GM19023 (cell line): ENCODE results near the gene HADHA.
"Not testable (repeated sequence)": the region's sequence is repeated elsewhere in the genome, so short reads cannot be mapped to it uniquely, and the experiment has no call there.

Experiments
- ATAC-seq: cut with Tn5 transposase; IDR thresholded peaks from one replicate; pipeline ENCODE4 v1.9.1; 2021; ENCODE audit warnings: mild to moderate bottlenecking, moderate library complexity; ENCODE audit not compliant: unreplicated experiment

Gene HADHA

DNA sequence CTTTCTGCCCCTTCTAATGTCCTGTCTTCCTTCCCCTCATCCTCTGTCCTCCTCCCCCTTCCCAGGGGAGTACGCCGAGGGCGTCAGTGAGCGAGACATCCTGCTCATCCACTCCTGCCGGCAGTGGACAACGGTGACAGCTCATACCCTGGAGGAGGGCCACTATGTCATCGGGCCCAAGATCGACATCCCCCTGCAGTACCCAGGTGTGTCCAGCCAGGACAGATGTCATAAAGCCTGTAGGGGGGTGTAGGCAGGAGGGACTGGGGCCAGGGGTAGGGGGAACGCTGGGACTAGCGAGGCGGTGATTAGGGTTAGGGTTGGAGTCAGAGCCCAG, 68.2 kb downstream of the HADHA start:
- ATAC-seq: no peak

DNA sequence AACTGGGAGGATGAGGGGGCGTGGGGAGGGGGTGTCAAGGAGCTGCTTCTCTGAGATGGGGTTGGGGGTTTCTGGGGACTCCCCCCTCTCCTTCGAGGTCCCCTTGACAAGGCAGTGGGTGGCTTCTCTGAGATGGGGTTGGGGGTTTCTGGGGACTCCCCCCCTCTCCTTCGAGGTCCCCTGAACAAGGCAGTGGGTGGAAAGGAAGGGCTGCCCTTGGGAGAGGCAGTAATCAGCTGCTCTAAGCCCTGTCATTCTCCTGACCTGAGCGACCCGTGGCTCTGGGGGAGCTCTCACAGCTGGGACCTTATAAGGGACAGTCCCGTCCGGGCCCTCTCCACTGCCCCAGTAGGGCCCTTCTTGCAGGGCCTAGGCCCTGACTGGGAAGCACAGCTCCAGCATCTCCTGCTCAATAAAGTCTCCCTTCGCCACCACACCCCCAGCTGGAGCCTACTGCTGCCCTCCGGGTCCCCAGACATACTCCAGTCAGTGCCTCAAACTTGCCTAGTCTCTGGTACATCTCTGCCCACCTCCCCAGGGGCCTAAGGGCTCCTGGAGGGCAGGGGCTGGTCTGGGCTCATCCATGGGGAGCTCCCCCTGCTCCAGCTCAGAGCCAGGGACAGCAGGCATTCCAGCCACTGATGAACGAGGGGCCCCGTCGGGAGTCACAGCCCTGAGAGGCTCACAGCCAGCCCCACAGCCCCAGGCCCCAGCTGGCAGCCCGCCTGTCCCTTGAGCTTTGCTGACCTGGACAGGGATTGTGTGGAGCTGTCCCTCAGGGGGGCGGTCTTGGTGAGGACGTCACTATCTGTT, 68.8 kb downstream of the HADHA start:
- ATAC-seq: no peak

DNA sequence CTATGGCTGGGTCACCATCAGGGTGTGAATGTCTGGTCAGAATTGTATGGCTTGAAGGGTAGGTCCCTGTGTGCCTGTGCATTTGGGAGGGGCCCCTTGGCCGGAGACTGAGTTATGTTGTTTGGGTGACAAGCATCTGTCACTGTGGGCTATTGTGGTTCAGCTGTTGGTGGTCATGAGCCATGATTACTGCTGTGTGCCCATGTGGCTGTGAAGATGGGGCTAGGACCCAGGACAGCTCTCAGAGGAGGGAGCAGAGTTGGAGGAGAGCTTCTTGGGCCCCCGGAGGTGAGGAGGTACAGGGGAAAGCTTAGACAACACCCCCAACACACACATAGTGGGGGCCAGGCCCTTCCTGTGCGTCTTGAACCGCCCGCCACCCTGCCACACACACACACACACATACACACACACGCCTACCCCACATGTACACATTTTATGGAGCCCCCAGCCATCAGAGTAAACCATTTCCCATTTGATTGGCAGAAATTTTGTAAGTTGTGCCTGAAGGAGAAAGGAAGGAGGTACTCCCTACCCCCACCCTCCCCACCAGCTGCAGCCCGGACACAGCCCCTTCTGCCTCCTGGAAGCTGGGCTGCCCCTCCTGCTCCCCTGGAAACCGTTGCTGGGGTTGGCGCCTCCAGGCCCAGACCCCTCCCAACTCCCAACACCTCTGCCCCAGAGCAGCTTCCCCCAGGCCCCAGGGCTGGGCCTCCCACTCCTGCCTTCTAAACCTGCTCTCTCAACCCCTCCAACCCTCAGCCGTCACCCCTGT, 69.6 kb downstream of the HADHA start:
- no peak for ATAC-seq

DNA sequence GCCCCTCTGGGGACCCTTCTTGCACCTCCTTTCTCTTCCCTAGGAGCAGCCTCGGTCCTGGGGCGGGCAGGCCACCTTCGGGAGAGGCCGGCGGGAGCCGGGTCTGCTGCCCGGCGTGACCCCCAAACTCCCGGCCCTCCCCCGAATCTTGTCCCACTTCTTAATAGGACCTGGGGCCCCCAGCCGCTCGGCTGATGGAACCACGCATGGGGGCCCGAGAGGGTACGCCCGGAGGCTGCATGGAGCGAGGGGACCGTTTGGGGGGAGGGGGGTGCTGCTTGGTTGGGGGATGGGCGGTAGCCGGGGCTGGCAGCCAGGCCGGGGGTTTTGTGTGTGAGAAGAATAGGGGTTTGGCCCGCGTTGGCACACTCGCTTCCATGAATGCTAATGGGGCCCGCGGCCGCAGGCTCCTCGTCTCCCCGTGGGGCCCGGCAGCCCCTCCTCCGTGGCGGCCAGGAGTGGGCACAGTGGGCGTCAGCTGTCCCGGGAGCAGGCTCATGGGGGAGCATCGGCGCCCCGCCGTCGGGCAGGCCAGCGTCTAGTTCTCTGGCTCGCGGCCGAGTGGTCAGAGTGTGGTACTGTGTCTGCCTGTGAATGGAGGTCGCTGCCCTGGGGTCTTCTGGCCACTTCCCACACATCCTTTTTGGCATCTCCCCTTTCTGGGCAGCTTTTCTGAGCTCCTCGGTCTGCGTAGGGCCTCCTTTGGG, 70.5 kb downstream of the HADHA start:
- ATAC-seq: no peak

DNA sequence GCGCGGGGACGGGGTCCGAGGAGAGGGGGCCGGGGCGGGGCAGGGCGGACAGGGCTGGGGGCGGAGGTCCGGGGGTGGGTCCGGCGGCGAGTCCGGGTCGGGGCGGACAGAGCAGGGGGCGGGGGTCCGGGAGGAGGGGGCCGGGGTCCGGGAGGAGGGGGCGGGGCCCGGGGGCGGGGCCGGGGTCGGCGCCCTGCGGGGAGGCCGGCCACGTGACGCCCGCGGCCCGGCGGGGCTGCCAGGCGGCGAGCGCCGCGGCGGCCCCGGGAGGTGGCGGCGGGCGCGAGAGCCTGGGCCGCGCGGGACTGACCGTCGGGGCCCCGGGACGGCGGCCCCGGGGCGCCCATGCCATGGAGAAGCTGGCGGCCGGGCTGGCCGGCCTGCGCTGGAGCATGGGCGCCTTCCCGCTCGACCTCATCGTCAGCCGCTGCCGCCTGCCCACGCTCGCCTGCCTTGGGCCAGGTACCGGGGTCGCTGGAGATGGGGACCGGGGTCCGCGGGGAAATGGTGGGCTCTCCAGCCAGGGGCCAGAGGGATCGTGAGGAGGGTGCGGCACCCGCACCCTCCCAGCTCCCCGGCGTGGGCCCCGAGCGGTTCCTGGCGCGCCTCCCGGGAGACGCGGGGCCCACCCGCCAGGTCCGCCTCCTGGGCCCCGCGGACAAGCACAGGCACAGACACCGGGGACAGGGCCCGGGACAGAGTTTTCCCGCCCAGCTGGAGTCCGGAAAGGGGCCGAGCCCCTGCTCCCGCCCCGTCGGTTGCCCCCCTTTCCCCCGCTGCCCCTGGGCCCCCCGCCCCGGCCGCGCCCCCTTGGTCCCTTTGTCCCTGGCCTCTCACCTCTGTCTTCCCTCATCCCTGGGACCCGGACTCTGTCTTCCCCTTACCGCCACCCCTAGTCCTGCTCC, 71.3 kb downstream of the HADHA start, which contains the start of gene GAREM2:
GAREM2 (plus strand) TSS at position 218 of the 905 bp plus-strand sequence; CDS start at position 351, 133 bp downstream.
- no peak for ATAC-seq

DNA sequence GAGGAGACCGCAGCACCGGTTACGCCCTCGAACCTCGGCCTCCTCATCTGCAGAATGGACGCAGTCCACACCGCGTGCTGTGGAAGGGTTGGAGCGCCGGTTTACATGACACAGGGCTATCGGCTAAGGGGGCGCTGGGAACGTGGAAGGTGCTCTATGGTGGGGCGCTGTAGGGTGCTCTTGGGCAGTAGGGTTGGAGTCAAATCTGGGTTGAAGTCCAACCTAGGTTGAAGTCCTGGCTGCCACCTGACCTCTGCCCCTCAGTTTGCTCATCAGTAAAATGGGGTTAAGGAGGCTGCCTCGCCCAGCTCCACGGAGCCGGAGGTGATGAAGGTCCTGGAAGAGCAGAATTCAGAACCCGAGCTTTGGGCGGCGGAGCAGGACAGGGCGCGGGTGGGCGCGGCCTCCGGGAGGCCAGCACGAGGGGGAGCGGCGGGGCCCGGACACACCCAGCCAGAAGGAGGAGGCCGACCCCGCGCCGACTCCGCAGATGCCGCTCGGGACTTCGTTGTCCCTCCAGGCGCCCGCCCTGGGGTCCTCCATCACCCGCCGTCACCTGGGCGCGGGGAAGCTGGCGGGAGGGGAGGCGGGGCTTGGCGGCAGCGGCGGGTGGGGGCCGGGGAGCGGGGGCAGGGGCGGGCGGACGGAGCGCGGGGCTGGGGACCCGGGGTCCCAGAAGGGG, 72.1 kb downstream of the HADHA start:
- no peak for ATAC-seq

DNA sequence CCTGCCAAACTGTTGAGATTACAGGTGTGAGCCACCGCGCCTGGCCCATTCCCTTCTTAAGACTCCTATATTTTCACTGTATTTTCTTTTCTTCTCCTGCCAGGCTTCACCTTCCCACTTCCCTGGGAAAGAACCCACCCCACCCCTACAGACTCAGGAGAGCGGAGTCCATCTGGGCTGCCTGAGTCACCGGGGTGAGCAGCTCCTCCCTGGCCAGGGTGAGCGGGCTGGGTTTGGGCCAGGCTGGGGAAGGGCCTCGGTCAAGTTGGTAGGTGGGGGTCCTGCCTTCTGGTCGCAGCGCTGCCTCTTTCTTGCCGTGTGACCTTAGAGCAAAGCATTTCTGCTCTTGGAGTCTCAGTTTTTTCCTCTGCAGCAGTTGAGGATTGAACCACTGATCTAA, 73.6 kb downstream of the HADHA start:
- ATAC-seq: no peak

DNA sequence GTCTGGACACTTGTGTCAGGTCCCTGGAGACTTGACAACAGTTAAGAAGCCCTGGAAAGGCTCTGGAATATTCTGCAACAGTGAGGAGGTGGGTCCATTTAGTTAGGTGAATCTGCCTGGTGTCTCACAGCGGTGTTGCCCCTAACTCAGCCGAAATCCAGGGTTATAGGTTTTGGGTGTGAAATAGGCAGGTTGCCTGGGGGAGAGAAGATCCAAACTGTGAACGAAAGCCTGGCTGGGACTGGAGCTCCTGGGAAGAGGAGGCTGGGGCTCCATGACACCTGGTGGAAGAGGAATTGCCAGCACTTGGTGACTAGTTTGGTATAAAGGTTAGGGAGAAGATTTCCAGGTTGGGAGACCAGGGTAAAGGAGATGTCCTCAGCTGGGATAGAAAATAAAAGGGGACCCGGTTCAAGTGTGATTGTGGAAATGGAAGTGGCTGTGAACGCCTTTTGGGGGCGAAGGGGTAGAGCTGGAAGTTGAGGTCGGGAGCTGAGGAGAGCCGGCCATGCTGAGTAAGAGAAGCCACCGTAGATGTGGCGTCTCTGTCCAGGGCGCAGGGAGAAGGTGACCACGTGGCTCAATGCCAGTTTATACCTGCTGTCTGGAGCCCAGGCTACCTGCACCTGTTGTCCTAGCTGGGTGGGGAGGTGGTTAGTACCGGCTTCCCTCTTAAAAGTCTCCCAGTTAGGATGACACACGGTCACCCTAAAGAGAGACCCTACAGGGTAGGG, 74.6 kb downstream of the HADHA start:
- no peak for ATAC-seq

DNA sequence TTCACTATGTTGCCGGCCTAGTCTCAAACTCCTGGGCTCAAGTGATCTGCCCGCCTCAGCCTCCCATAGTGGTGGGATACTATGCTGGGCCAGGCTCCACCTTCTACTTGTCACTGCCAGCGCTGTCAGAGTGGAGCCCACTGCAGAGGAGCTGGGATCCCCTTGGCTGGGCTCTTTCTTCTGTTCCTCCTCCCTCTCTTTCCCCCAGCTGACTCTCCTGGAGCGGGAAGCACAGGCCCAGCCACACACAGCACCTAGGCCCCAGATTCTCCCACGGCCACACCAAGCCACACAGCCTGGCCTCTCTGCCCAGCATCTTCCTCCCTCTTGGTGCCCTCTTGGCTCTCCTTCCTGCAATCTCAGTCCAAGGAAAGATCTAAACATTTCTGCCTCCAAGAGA, 75.2 kb downstream of the HADHA start:
- ATAC-seq: no peak

DNA sequence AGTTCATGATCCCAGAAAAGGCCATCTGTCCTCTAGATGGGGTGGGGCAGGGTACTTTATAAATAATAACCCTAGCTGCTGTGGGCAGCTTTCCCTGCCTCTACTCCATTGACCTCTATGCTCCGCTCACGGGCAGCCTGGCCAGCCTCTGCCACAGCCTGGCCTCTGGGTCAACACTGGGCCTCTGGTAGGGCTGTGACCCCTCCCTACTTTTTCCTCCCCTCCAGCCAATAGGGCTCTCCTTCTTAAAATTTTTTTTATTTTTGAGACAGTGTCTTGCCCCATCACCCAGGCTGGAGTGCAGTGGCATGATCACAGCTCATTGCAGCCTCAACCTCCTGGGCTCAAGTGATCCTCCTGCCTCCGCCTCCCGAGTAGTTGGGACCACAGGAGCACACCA, 75.6 kb downstream of the HADHA start:
- ATAC-seq: no peak

DNA sequence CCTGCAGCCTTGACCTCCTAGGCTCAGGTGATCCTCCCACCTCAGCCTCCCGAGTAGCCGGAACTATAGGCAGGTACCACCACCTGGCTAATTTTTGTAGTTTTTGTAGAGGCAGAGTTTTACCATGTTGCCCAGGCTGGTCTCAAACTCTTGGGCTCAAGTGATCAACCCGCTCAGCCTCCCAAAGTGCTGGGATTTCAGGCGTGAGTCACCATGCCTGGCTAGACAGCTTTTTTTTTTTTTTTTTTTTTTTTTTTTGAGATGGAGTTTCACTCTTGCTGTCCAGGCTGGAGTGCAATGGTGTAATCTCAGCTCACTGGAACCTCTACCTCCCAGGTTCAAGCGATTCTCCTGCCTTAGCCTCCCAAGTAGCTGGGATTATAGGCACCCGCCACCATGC, 77.9 kb downstream of the HADHA start:
- ATAC-seq: not testable (repeated sequence)

DNA sequence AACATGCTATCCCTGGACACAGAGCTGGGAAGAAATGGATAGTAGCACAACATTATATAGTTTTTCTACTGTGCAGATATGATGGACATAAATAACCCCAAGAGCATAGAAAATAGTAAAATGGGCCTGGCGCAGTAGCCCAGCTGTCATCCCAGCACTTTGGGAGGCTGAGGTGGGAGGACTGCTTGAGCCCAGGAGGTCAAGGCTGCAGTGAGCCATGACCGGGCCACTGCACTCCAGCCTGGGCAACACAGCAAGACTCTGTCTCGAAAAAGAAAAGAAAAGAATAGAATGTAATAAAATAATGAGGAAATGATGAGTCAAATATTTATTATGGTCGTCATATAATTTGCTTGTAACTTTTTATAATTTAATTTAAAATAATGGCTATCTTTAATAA, 79.0 kb downstream of the HADHA start:
- no peak for ATAC-seq

DNA sequence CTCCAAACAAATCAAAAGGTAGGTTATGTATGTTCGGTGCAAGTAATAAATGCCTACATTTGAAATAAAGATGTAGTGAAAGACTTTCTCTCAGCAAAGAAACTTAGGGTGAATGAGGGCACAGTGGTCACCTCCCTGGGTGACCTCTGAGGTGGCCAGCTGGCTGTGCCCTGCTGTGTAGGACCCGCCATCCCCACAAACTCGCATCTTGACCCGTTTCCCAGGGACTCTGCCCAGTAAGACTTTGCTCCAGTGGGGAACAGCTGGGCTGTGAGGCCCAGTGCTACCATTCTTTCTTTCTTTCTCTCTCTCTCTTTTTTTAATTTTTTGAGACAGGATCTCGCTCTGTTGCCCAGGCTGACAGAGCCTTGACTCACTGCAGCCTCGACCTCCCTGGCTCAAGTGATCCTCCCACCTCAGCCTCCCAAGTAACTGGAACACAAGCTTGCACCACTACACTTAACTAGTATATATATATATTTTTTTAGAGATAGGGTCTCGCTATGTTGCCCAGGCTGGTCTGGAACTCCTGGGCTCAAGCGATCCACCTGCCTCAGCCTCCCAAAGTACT, 79.7 kb downstream of the HADHA start:
- ATAC-seq: no peak

DNA sequence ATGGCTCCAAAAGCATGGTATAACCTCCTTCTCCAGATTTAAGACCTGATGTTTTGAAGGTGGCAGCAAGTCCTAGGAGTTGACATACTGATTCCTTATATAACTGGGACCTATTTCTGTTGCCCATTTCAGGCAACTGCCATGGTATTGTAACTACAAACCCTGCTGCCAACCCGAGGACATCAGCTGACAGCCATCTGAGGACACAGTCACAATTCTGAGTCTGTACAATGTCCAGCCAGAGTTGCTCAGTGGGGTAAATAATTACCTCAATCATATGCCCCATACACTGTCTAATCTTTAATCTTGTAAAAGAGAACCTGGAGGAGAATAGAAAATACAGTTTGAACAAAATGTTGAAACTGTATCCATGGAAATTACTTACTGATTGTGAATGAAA, 80.2 kb downstream of the HADHA start:
- ATAC-seq: no peak

DNA sequence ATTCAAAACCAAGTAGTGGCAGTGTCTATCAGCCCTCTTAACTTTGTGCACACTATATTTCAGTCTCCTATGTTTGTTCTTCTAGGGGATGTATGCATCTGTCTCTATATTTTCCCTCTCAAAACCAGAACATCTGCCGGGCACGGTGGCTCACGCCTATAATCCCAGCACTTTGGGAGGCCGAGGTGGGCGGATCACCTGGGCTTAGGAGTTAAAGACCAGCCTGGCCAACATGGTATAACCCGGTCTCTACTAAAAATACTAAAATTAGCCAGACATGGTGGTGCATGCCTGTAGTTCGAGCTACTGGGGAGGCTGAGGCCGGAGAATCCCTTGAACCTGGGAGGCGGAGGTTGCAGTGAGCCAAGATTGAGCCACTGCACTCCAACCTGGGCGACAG, 81.5 kb downstream of the HADHA start:
- no peak for ATAC-seq

DNA sequence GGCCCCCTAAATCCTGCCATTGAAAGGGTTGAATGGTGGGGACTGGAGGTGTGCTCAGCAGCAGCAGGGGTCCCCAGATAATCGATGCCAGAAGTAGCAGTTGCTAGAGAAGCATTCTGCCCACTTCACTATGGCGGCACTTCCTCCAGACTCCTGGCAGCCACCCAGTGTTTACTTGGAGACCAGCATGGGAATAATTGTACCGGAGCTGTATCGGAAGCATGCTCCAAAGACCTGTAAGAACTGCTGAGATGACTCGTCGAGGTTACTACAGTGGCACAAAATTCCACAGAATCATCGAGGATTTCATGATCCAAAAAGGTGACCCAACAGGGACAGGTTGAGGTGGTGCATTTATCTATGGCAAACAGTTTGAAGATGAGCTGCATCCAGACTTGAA, 82.5 kb downstream of the HADHA start:
- ATAC-seq: no peak

DNA sequence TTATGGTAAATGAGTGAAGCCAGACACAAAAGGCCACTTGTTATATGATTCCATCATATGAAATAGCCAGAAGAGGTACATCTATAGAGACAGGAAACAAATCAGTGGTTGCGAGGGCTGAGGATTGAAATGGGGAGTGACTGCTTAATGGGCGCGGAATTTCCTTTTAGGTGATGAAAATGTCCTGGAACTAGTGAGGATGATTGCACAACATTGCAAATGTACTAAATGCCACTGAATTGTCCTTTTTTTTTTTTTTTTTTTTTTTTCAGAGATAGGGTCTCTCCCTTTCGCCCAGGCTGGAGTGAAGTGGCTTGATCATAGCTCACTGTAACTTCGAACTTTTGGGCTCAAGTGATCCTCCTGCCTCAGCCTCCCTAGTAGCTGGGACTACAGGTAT, 86.9 kb downstream of the HADHA start:
- ATAC-seq: no peak

DNA sequence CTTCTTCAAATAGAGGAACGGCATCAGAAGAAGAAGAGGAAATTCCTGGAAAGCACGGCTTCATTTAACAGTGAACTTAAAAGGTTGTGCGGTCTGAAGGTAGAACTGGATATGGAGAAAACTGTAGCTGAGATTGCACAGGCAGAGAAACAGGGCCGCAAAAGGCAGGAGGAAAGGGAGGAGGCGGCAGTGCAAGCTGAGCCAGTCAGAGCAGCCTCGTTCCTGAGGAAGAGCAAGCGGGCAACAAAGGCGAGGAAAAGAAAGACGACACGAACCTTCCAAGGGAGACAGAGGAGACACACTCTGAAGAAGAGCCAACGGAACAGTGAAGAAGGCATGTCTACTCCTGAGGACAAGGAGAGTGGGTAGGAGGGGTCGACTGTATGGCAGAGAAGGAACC, 94.2 kb downstream of the HADHA start:
- ATAC-seq: no peak

DNA sequence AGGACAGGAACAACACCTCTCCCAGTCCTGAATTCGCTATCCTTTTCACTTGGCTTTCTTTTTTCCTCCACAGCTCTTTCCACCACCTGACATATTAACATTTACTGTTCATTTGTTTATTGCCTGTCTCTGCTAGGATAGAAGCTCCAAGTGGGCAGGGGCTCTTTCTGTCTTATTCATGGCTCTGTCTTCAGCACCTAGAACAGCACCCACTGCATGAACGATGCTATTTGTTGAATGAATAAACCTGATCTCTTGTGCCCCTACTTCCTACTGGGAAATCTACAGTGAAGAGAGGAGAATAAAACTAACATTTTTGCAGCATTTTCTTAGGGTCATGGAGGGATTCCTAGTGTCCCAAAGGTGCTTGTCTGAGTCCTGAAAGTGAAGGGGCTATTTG, 95.9 kb downstream of the HADHA start:
- no peak for ATAC-seq
